HG02571 (cell line): Measurements from ENCODE around the gene DNAJC21.

Experiments used
- ATAC-seq: cut with Tn5 transposase; IDR thresholded peaks from one replicate; pipeline ENCODE4 v1.9.1; 2021; ENCODE audit warnings: mild to moderate bottlenecking, moderate library complexity; ENCODE audit not compliant: unreplicated experiment

Gene DNAJC21

GRCh38 chr5:34929134-34929719 lies at the start of gene DNAJC21:
Gene DNAJC21, plus strand, starts transcription at chr5:34929559. Its CDS starts 261 bp downstream, at chr5:34929820.
- peak; percentile 87 for ATAC-seq

GRCh38 chr5:34881246-34881645 lies 48.1 kb upstream of the DNAJC21 start:
- ATAC-seq, result no peak

GRCh38 chr5:34886392-34887119 lies 42.8 kb upstream of the DNAJC21 start:
- no peak for ATAC-seq

- no peak for ATAC-seq
Measured at GRCh38 chr5:34889394-34889793, 40.0 kb upstream of the DNAJC21 start.

GRCh38 chr5:34891981-34892380 lies 37.4 kb upstream of the DNAJC21 start:
- no peak for ATAC-seq

- ATAC-seq, result no peak
Measured at GRCh38 chr5:34892414-34892813, 36.9 kb upstream of the DNAJC21 start.

GRCh38 chr5:34894716-34895115 lies 34.6 kb upstream of the DNAJC21 start:
- ATAC-seq, result no peak

GRCh38 chr5:34895641-34896419 lies 33.5 kb upstream of the DNAJC21 start:
- no peak for ATAC-seq

- ATAC-seq, result no peak
Measured at GRCh38 chr5:34897646-34898045, 31.7 kb upstream of the DNAJC21 start.

- peak; percentile 72 for ATAC-seq
Measured at GRCh38 chr5:34898258-34898895, 31.0 kb upstream of the DNAJC21 start.

GRCh38 chr5:34899066-34899465 lies 30.3 kb upstream of the DNAJC21 start:
- no peak for ATAC-seq

- no peak for ATAC-seq
Measured at GRCh38 chr5:34900652-34901051, 28.7 kb upstream of the DNAJC21 start.

GRCh38 chr5:34903260-34903659 lies 26.1 kb upstream of the DNAJC21 start:
- ATAC-seq, result no peak

- ATAC-seq, result no peak
Measured at GRCh38 chr5:34905564-34905963, 23.8 kb upstream of the DNAJC21 start.

- ATAC-seq, result no peak
Measured at GRCh38 chr5:34913072-34913471, 16.3 kb upstream of the DNAJC21 start.

- peak; percentile 6 for ATAC-seq
Measured at GRCh38 chr5:34914671-34915138, 14.7 kb upstream of the DNAJC21 start.

- peak; percentile 99 for ATAC-seq
Measured at GRCh38 chr5:34915139-34915855, 14.1 kb upstream of the DNAJC21 start, which contains the start of the genes BRIX1 and RAD1. Gene BRIX1, plus strand, starts transcription at chr5:34915711. Its CDS starts 28 bp downstream, at chr5:34915739. Gene RAD1, minus strand, starts transcription at chr5:34915504. Its CDS starts 612 bp downstream, at chr5:34914892.

GRCh38 chr5:34915856-34916192 lies 13.5 kb upstream of the DNAJC21 start:
- ATAC-seq, result peak; percentile 13

- ATAC-seq, result no peak
Measured at GRCh38 chr5:34916518-34916917, 12.8 kb upstream of the DNAJC21 start.

- ATAC-seq, result no peak
Measured at GRCh38 chr5:34918025-34918424, 11.3 kb upstream of the DNAJC21 start.
